Measurements from ENCODE around the gene WDR27.

GRCh38 chr6:169452869-169453620 is 248.8 kb downstream of the WDR27 start:
- TF ChIP-seq POLR2A (IDR thresholded peaks at IDR 0.05; ENCODE audit: low read length) = no peak
- TF ChIP-seq GATA1 (IDR thresholded peaks at IDR 0.05; ENCODE audit: low read depth, low read length) = no peak

Data from erythroblast (primary cell).